NCI-H146 (cell line): ENCODE measurements around the gene TTLL11.
"Not testable (repeated sequence)": the region's sequence is repeated elsewhere in the genome, so short reads cannot be mapped to it uniquely, and the experiment has no call there.

Source experiments
- DNase-seq: peaks from one replicate; lab custom pipeline; 2025; lab: John Stamatoyannopoulos, UW

The TTLL11 gene

GRCh38 chr9:122004589-122004988, 88.5 kb downstream of the TTLL11 start:
- no peak for DNase-seq

- DNase-seq: peak; percentile 21
Measured at GRCh38 chr9:122001491-122002201, 91.5 kb downstream of the TTLL11 start.

GRCh38 chr9:122000526-122000925, 92.6 kb downstream of the TTLL11 start:
- not testable (repeated sequence) for DNase-seq

GRCh38 chr9:121999556-121999955, 93.6 kb downstream of the TTLL11 start:
- DNase-seq: no peak

GRCh38 chr9:121998513-121999049, 94.5 kb downstream of the TTLL11 start:
- no peak for DNase-seq

- DNase-seq: no peak
Measured at GRCh38 chr9:121997791-121998190, 95.3 kb downstream of the TTLL11 start.

GRCh38 chr9:121996783-121997182, 96.3 kb downstream of the TTLL11 start:
- DNase-seq: no peak

- DNase-seq: no peak
Measured at GRCh38 chr9:121995997-121996396, 97.1 kb downstream of the TTLL11 start.

GRCh38 chr9:121992571-121993212, 100.4 kb downstream of the TTLL11 start:
- DNase-seq: peak; percentile 64

GRCh38 chr9:121991307-121991661, 101.8 kb downstream of the TTLL11 start:
- DNase-seq: no peak

GRCh38 chr9:121990600-121991306, 102.4 kb downstream of the TTLL11 start:
- DNase-seq: no peak

- no peak for DNase-seq
Measured at GRCh38 chr9:121989010-121989409, 104.1 kb downstream of the TTLL11 start.

GRCh38 chr9:121987314-121987713, 105.8 kb downstream of the TTLL11 start:
- DNase-seq: no peak

- DNase-seq: no peak
Measured at GRCh38 chr9:121985792-121986494, 107.2 kb downstream of the TTLL11 start.

- DNase-seq: no peak
Measured at GRCh38 chr9:121984726-121985402, 108.2 kb downstream of the TTLL11 start.

GRCh38 chr9:121983736-121984135, 109.4 kb downstream of the TTLL11 start:
- DNase-seq: no peak

GRCh38 chr9:121981118-121981883, 111.8 kb downstream of the TTLL11 start:
- no peak for DNase-seq

GRCh38 chr9:121980665-121981064, 112.4 kb downstream of the TTLL11 start:
- DNase-seq: not testable (repeated sequence)

- DNase-seq: no peak
Measured at GRCh38 chr9:121979736-121980135, 113.4 kb downstream of the TTLL11 start.

GRCh38 chr9:121976751-121977150, 116.4 kb downstream of the TTLL11 start:
- no peak for DNase-seq

GRCh38 chr9:121975801-121976277, 117.3 kb downstream of the TTLL11 start:
- no peak for DNase-seq
